HepG2 (cell line): Measurements from ENCODE around the gene CES3. TPM values are rescaled to one million over a fixed set of nuclear protein-coding genes. Genes with fewer than 3 reads are reported as not detected.

ENCODE experiments used
- ATF3 ChIP-seq: sonication (generic); formaldehyde crosslinking; IDR thresholded peaks from 2 replicates; pipeline ENCODE4 v1.4.0; 2020; ENCODE audit warnings: missing genetic modification reagents
- BATF2 ChIP-seq: sonication (generic); formaldehyde crosslinking; IDR thresholded peaks from 2 replicates; pipeline ENCODE4 v1.8.0; 2022; ENCODE audit warnings: mild to moderate bottlenecking, missing genetic modification reagents, moderate library complexity
- DNMT1 ChIP-seq: sonication (generic); formaldehyde crosslinking; IDR thresholded peaks from 2 replicates; pipeline ENCODE4 v1.5.1; 2020; ENCODE audit warnings: mild to moderate bottlenecking, missing genetic modification reagents
- FOXK1 ChIP-seq: sonication (generic); formaldehyde crosslinking; IDR thresholded peaks from 2 replicates; pipeline ENCODE4 v1.4.0; 2020; ENCODE audit warnings: low read depth, missing genetic modification reagents, borderline replicate concordance
- HBP1 ChIP-seq: IDR thresholded peaks from 2 replicates; pipeline ENCODE4 v1.6.1; 2016; ENCODE audit warnings: low read depth, control low read depth
- NFAT5 ChIP-seq: sonication (generic); formaldehyde crosslinking; IDR thresholded peaks from 2 replicates; pipeline ENCODE4 v1.4.0; 2020; ENCODE audit warnings: missing genetic modification reagents
- NR3C1 ChIP-seq: sonication (generic); formaldehyde crosslinking; IDR thresholded peaks from 2 replicates; pipeline ENCODE4 v1.4.0; 2020; ENCODE audit warnings: missing genetic modification reagents
- PATZ1 ChIP-seq: sonication (generic); formaldehyde crosslinking; IDR thresholded peaks from 2 replicates; pipeline ENCODE4 v1.4.0; 2020; ENCODE audit warnings: missing genetic modification reagents
- PBX2 ChIP-seq: IDR thresholded peaks from 2 replicates; pipeline ENCODE4 v1.6.1; 2016; ENCODE audit warnings: control low read depth
- PRDM4 ChIP-seq: sonication (generic); formaldehyde crosslinking; IDR thresholded peaks from 2 replicates; pipeline ENCODE4 v1.9.0; 2021; ENCODE audit warnings: missing genetic modification reagents, borderline replicate concordance
- U2AF1 ChIP-seq: fragments of 200-400 bp; formaldehyde crosslinking; optimal IDR thresholded peaks from 2 replicates; pipeline ENCODE3; 2017; ENCODE audit warnings: mild to moderate bottlenecking, low read depth, low read length
- ZBTB20 ChIP-seq: sonication (generic); formaldehyde crosslinking; IDR thresholded peaks from 2 replicates; pipeline ENCODE4 v1.8.1; 2023; ENCODE audit warnings: missing genetic modification reagents, low read depth, mild to moderate bottlenecking, borderline replicate concordance
- ZKSCAN8 ChIP-seq: IDR thresholded peaks from 2 replicates; pipeline ENCODE4 v1.6.1; 2016; ENCODE audit warnings: borderline replicate concordance, missing genetic modification reagents, missing compliant biosample characterization
- ZNF713 ChIP-seq: sonication (generic); formaldehyde crosslinking; IDR thresholded peaks from 2 replicates; pipeline ENCODE4 v1.4.0; 2020; ENCODE audit warnings: mild to moderate bottlenecking, missing genetic modification reagents
- polyA plus RNA-seq, 8 experiments: library from polyadenylated mRNA; depleted of rRNA in 3 of 8; stranded (reverse) in 7 of 8; unstranded in 1 of 8; fragments of >200 nt; fragmentation: Illumina TruSeq in 4 of 8; extraction: Trizol in 4 of 8; gene quantifications; 2 replicates each; pipeline versions ENCODE4 v1.2.1 to v1.2.3, GENCODE V29; 2011 to 2016; ENCODE audit warnings: low read depth in 4 of 8, missing spikeins in 1 of 8, mixed read lengths in 1 of 8; ENCODE audit not compliant: insufficient read depth in 1 of 8
- total RNA-seq, 5 experiments: library from RNA; depleted of rRNA; stranded (reverse); fragments of >200 nt; fragmentation: Illumina TruSeq; extraction: Trizol; gene quantifications; 2 replicates each; pipeline ENCODE4 v1.2.3, GENCODE V29; 2016; ENCODE audit warnings: low read depth in 1 of 5

CES3 gene
- total and polyA plus RNA-seq, 2 of the 13 experiments (the other 11 are each of a cell fraction or from before 2014, with no cell fraction given) = 6.6 to 17.4 TPM

GRCh38 chr16:66977341-66978113 lies 16.5 kb downstream of the CES3 start (continued):
- no peak for TF ChIP-seq PRDM4 (CRISPR knock-in tag)
- no peak for TF ChIP-seq ATF3 (CRISPR knock-in tag)
- no peak for TF ChIP-seq BATF2
- peak; percentile 63; the same call in 1 of the 2 replicates for TF ChIP-seq PATZ1 (CRISPR knock-in tag)
- TF ChIP-seq FOXK1 (CRISPR knock-in tag) = peak; percentile 37; the same call in 1 of the 2 replicates
- no peak for TF ChIP-seq ZNF713 (CRISPR knock-in tag)
- peak; percentile 74; the same call in 1 of the 2 replicates for TF ChIP-seq HBP1 (CRISPR knock-in tag)
- no peak for TF ChIP-seq NFAT5 (CRISPR knock-in tag)
- TF ChIP-seq ZKSCAN8 (CRISPR knock-in tag) = peak; percentile 86; the same call in 1 of the 2 replicates
- no peak for TF ChIP-seq ZBTB20 (CRISPR knock-in tag)
- TF ChIP-seq PBX2 (CRISPR knock-in tag) = no peak
- TF ChIP-seq U2AF1 = no peak
- TF ChIP-seq DNMT1 = peak; percentile 82; the same call in 1 of the 2 replicates
- TF ChIP-seq NR3C1 (CRISPR knock-in tag) = no peak
